Subcutaneous adipose tissue (tissue), 4 donors: ENCODE measurements around the gene SPZ1. TPM values are rescaled to one million over a fixed set of nuclear protein-coding genes. Genes with fewer than 3 reads are reported as not detected.

Source experiments
- CTCF ChIP-seq: fragments of 450-650 bp; IDR thresholded peaks from one replicate; pipeline ENCODE4 v1.5.1; 2016; ENCODE audit warnings: low read depth, mild to moderate bottlenecking, control low read depth, antibody characterized with exemption, moderate library complexity
- total RNA-seq, 4 donors: library from RNA; depleted of rRNA; stranded (reverse); fragments of >200 nt; gene quantifications; one replicate each; pipeline ENCODE4 v1.1.0, GENCODE V29; 2016

SPZ1 gene
- total RNA-seq, 4 donors from 2014 or later = not detected

GRCh38 chr5:80289320-80289719 is 30.5 kb upstream of the SPZ1 start:
- TF ChIP-seq CTCF = no peak

- TF ChIP-seq CTCF = no peak
These were observed 28.0 kb upstream of the SPZ1 start for GRCh38 chr5:80291761-80292160.

GRCh38 chr5:80296121-80296520 is 23.7 kb upstream of the SPZ1 start:
- no peak for TF ChIP-seq CTCF

GRCh38 chr5:80299601-80300000 is 20.2 kb upstream of the SPZ1 start:
- TF ChIP-seq CTCF = no peak

GRCh38 chr5:80300125-80300524 is 19.7 kb upstream of the SPZ1 start:
- no peak for TF ChIP-seq CTCF

GRCh38 chr5:80302636-80303035 is 17.2 kb upstream of the SPZ1 start:
- TF ChIP-seq CTCF = no peak

- no peak for TF ChIP-seq CTCF
These were observed 11.3 kb upstream of the SPZ1 start for GRCh38 chr5:80308526-80308925.
